Naive thymus-derived CD8-positive, alpha-beta T cell (primary cell): ENCODE data around the gene OTX1. TPM values are rescaled to one million over a fixed set of nuclear protein-coding genes. Genes with fewer than 3 reads are reported as not detected.

Source experiments
- ATAC-seq, 2 donors: fragments of 150-1000 bp; cut with Tn5 transposase in 1 of 2; sonication (Bioruptor Pico), chemical (Tn5 transposase) in 1 of 2; 1 replicate in 1 of 2; 2 replicates in 1 of 2; pipeline ENCODE4 v1.10.0; 2021; ENCODE audit warnings: mild to moderate bottlenecking in 2 of 2, moderate library complexity in 2 of 2
- POLR2A ChIA-PET: fragments of 350-600 bp; sonication (Branson Sonifier 250); formaldehyde crosslinking; loops from one replicate; lab custom pipeline; 2021; ENCODE audit warnings: antibody characterized with exemption; lab: Charles Lee
- DNase-seq, 10 donors: peaks; one replicate each; pipeline versions ENCODE4 v3.0.0 to v3.0.0-alpha.2; 2020 to 2022
- H3K27ac Mint-ChIP-seq, 10 donors: one replicate each; pipeline ENCODE4 v1.8.0; 2020 to 2022; ENCODE audit warnings: mild to moderate bottlenecking in 10 of 10, mixed read lengths in 10 of 10, moderate library complexity in 4 of 10, inconsistent platforms in 1 of 10
- H3K27me3 Mint-ChIP-seq, 5 donors: one replicate each; pipeline ENCODE4 v1.8.0; 2021 to 2022; ENCODE audit warnings: mixed read lengths in 5 of 5
- H3K36me3 Mint-ChIP-seq, 3 donors: one replicate each; pipeline ENCODE4 v1.8.0; 2020 to 2022; ENCODE audit warnings: mixed read lengths in 3 of 3, mild to moderate bottlenecking in 2 of 3, inconsistent platforms in 1 of 3
- H3K4me1 Mint-ChIP-seq, 4 donors: one replicate each; pipeline ENCODE4 v1.8.0; 2021 to 2022; ENCODE audit warnings: mixed read lengths in 4 of 4
- H3K4me3 Mint-ChIP-seq, 10 donors: one replicate each; pipeline ENCODE4 v1.8.0; 2020 to 2022; ENCODE audit warnings: mild to moderate bottlenecking in 10 of 10, mixed read lengths in 10 of 10, moderate library complexity in 6 of 10, inconsistent platforms in 1 of 10
- H3K9me3 Mint-ChIP-seq, 9 donors: one replicate each; pipeline ENCODE4 v1.8.0; 2020 to 2022; ENCODE audit warnings: mixed read lengths in 9 of 9, mild to moderate bottlenecking in 3 of 9, inconsistent platforms in 1 of 9, moderate library complexity in 1 of 9
- polyA plus RNA-seq, 3 donors: library from polyadenylated mRNA; unstranded; fragments of 300-500 nt; fragmentation: Illumina TruSeq; gene quantifications; one replicate each; pipeline ENCODE4 v1.2.3, GENCODE V29; 2021
- total RNA-seq, 8 experiments: library from RNA in 2 of 8; stranded (reverse) in 2 of 8; gene quantifications; one replicate each; pipeline ENCODE4 v1.2.3 and lab custom pipeline; 2021 to 2026

Gene OTX1
- total and polyA plus RNA-seq, 5 experiments from 2014 or later: not detected

- H3K4me1 Mint-ChIP-seq: peaks cover 22 to 64% (median 57%) of the 10 kb centered on the region in 4 donors
Measured at GRCh38 chr2:63048367-63049171, 2.1 kb upstream of the OTX1 start.

DNA sequence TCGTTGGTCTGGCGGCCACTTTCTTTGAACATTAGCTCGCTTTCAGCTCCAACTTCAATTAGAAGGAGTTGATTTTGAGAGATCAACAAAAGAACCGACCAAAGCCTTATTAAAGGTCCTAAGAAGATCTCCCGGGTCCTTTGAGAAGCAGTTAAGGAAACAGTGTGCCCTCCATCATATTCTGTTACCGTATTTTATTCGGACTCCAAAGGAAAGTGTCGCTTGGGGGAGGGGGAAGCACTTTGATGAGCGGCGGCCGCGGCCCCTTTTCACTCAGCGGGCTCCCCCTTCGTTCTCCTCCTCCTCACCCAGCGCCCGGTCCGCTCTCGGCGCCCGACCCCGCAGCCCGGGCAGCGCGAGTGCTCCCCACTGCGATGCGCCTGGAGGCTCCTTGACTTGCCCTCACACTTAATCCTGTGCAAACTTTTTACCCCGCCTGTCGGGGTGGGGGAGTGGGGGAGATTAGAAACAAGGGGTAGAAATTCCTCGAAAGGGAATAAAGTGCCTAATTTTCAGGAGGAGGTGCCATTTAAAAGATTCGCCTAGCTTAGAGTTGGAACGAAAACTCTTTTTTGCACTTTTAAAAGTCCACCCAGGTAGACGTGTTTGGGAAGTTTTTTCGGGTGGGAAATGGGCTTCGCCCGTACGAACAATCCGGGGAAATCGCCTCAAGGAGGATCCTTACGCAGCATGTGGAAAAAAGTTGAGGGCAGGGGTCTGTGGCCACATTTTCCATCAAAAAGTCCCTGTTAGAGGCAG, 1.2 kb upstream of the OTX1 start:
- no peak for ATAC-seq
- Mint-ChIP-seq H3K36me3 (peaks cover 13 to 24% (median 19%) of the 10 kb centered on the region in 3 donors), H3K4me3 (peak overlapping the region; percentile 80 to 94 (median 87)), H3K4me1 (peaks cover 25 to 72% (median 64%) of the 10 kb centered on the region in 4 donors), H3K27me3 (peaks cover 39 to 93% (median 68%) of the 10 kb centered on the region in 5 donors), H3K27ac (peak overlapping the region in 2 of 10 donors; percentile 13 to 60), H3K9me3 (peaks cover 0 to 2% (median 0%) of the 10 kb centered on the region in 9 donors)
- POLR2A ChIA-PET: no interaction called here
- DNase-seq: no peak

More at GRCh38 chr2:63048367-63049171, 2.1 kb upstream of the OTX1 start:
- POLR2A ChIA-PET: no interaction called here
- Mint-ChIP-seq H3K27ac (peak overlapping the region in 1 of 10 donors; percentile 60), H3K36me3 (peaks cover 13 to 31% (median 26%) of the 10 kb centered on the region in 3 donors), H3K27me3 (peaks cover 39 to 93% (median 62%) of the 10 kb centered on the region in 5 donors), H3K4me3 (peak overlapping the region; percentile 22 to 94 (median 82)), H3K9me3 (peaks cover 0 to 1% (median 0%) of the 10 kb centered on the region in 9 donors)
- no peak for DNase-seq
- no peak for ATAC-seq

- peak overlapping the region; percentile 80 to 94 (median 87) for H3K4me3 Mint-ChIP-seq
- peaks cover 0 to 2% (median 0%) of the 10 kb centered on the region in 9 donors for H3K9me3 Mint-ChIP-seq
- ATAC-seq (peak; percentile 25 to 26), DNase-seq (peak in 1 of 10 donors; percentile 7)
- peaks cover 13 to 22% (median 13%) of the 10 kb centered on the region in 3 donors for H3K36me3 Mint-ChIP-seq
- POLR2A ChIA-PET: no interaction called here
- peaks cover 29 to 78% (median 69%) of the 10 kb centered on the region in 4 donors for H3K4me1 Mint-ChIP-seq
- peaks cover 42 to 93% (median 69%) of the 10 kb centered on the region in 5 donors for H3K27me3 Mint-ChIP-seq
- H3K27ac Mint-ChIP-seq: no peak overlapping the region
Measured at GRCh38 chr2:63049970-63050333, 678 bp upstream of the OTX1 start.

GRCh38 chr2:63051042-63051794, 588 bp downstream of the OTX1 start:
- ATAC-seq (no peak), DNase-seq (peak in 1 of 10 donors; percentile 7)
- Mint-ChIP-seq H3K27me3 (peaks cover 38 to 93% (median 71%) of the 10 kb centered on the region in 5 donors), H3K27ac (no peak overlapping the region), H3K36me3 (peaks cover under 1 to 10% (median 1%) of the 10 kb centered on the region in 3 donors), H3K4me1 (peaks cover 36 to 91% (median 75%) of the 10 kb centered on the region in 4 donors), H3K9me3 (peaks cover 0 to 8% (median 0%) of the 10 kb centered on the region in 9 donors), H3K4me3 (peak overlapping the region; percentile 73 to 89 (median 86))
- POLR2A ChIA-PET: no interaction called here

GRCh38 chr2:63051795-63052333, 1.2 kb downstream of the OTX1 start:
- H3K4me3 Mint-ChIP-seq: peak overlapping the region; percentile 39 to 89 (median 74)

DNA sequence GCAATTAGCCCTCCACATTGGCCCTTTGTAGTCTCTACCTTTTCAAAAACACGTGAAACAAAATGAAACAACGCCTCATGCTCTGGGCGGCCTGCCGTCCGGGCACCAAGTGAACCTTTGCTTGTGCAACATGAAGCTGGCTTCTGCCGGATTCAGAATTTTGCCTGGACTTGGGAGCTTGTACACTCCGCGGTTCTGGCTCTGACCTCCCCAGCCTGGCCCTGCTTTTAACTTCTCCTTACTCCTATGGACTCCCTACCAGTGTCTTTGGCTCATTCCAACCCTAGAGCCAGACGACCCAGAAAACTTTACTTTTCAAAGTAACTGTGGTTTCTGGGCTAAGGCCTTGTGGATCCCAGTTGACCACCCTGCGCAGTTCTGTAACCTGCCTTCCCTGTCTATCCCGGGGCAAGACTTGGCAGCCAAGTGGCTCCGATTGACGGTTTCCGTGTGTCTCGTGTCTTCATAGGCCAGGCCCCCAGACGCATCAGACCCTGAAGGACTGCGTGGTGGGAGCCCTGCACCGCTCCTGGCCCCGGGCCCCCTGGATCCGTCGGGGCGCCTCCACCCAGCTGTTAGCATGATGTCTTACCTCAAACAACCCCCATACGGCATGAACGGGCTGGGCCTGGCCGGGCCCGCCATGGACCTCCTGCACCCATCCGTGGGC, 1.9 kb downstream of the OTX1 start:
- H3K9me3 Mint-ChIP-seq: peaks cover 0 to 8% (median 0%) of the 10 kb centered on the region in 9 donors
- H3K4me1 Mint-ChIP-seq: peaks cover 42 to 92% (median 76%) of the 10 kb centered on the region in 4 donors
- H3K36me3 Mint-ChIP-seq: peaks cover 0 to 10% (median 4%) of the 10 kb centered on the region in 3 donors
- H3K27ac Mint-ChIP-seq: peak overlapping the region in 1 of 10 donors; percentile 13
- ATAC-seq (no peak), DNase-seq (no peak)
- peaks cover 41 to 96% (median 78%) of the 10 kb centered on the region in 5 donors for H3K27me3 Mint-ChIP-seq
- POLR2A ChIA-PET: no interaction called here
- peak overlapping the region; percentile 39 to 89 (median 70) for H3K4me3 Mint-ChIP-seq

More at GRCh38 chr2:63051795-63052333, 1.2 kb downstream of the OTX1 start:
- peaks cover 39 to 91% (median 76%) of the 10 kb centered on the region in 4 donors for H3K4me1 Mint-ChIP-seq
- peaks cover 0 to 8% (median 0%) of the 10 kb centered on the region in 9 donors for H3K9me3 Mint-ChIP-seq
- DNase-seq (no peak), ATAC-seq (no peak)
- H3K27me3 Mint-ChIP-seq: peaks cover 39 to 93% (median 71%) of the 10 kb centered on the region in 5 donors
- no peak overlapping the region for H3K27ac Mint-ChIP-seq
- POLR2A ChIA-PET: no interaction called here
- peaks cover 0 to 10% (median 4%) of the 10 kb centered on the region in 3 donors for H3K36me3 Mint-ChIP-seq

GRCh38 chr2:63053081-63053888, 2.7 kb downstream of the OTX1 start:
- Mint-ChIP-seq H3K9me3 (peaks cover 0 to 9% (median 0%) of the 10 kb centered on the region in 9 donors), H3K4me3 (peak overlapping the region in 8 of 10 donors; percentile 28 to 89 (median 77)), H3K4me1 (peaks cover 42 to 92% (median 78%) of the 10 kb centered on the region in 4 donors), H3K27me3 (peaks cover 43 to 96% (median 80%) of the 10 kb centered on the region in 5 donors), H3K27ac (peak overlapping the region in 1 of 10 donors; percentile 59), H3K36me3 (peaks cover 0 to 11% (median 4%) of the 10 kb centered on the region in 3 donors)
- POLR2A ChIA-PET: no interaction called here
- ATAC-seq (no peak), DNase-seq (no peak)

DNA sequence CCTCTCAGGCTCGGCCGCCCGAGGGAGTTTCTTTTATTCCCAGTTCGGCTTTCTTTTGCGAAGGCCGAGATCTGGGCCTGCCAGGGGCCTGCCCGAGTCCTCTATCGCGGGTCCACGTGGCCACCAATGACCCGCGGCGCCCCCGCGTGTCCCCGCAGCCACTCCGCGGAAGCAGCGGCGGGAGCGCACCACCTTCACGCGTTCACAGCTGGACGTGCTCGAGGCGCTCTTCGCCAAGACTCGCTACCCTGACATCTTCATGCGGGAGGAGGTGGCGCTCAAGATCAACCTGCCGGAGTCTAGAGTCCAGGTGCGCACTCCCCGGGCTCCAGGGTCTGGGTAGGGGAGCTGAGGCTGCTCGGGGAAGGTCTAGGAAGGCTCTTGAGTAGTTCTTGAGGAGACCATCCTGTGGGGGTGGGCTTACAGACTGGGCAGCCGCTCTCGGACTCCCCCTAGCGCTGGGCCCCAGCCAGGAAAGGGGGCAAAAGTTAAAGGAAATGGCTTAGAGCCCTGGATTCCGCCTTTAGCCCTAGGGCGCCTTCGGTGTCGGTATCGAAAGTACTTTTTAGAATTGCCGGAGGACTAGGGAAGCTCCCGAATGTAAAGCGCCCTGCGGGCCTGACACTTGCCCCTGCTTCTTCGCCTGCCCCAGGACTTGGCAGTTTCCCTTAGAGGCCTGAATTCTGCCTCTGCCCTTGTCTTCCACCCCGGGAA, 3.4 kb downstream of the OTX1 start:
- Mint-ChIP-seq H3K4me1 (peaks cover 41 to 91% (median 76%) of the 10 kb centered on the region in 4 donors), H3K27ac (no peak overlapping the region), H3K9me3 (peaks cover 0 to 9% (median 0%) of the 10 kb centered on the region in 9 donors), H3K27me3 (peaks cover 44 to 94% (median 79%) of the 10 kb centered on the region in 5 donors), H3K36me3 (peaks cover 0 to 14% (median 4%) of the 10 kb centered on the region in 3 donors), H3K4me3 (peak overlapping the region; percentile 41 to 89 (median 75))
- POLR2A ChIA-PET: interaction anchor here (0.6 kb wide), 1 partner anchor 597 kb away, joined by 6 read pairs; no protein-coding TSS in a partner anchor
- DNase-seq (no peak), ATAC-seq (no peak)

DNA sequence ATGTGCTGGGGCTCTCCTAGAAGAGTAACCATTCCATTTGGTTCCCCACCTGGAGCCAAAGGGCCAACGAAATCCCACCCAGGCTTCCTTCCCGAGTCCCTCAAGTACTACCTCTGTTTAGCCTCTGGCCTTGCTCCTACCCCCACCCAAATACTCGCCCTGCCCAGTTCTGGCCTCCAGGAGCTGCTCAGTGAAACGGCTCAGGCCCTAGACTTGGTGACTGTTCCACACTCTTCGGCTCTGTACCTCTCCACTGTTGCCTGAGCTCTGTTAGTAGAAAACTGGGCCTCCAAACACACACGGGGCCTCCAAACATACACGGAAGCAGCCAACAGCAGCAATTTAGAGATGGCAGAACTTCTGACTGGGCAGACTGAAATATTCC, 4.2 kb downstream of the OTX1 start:
- Mint-ChIP-seq H3K27me3 (peaks cover 38 to 89% (median 72%) of the 10 kb centered on the region in 5 donors), H3K4me1 (peaks cover 36 to 84% (median 70%) of the 10 kb centered on the region in 4 donors), H3K9me3 (peaks cover 0 to 9% (median under 1%) of the 10 kb centered on the region in 9 donors), H3K27ac (no peak overlapping the region), H3K36me3 (peaks cover 0 to 14% (median 5%) of the 10 kb centered on the region in 3 donors), H3K4me3 (peak overlapping the region in 9 of 10 donors; percentile 2 to 89 (median 74))
- DNase-seq: no peak
- POLR2A ChIA-PET: interaction anchor here (0.6 kb wide), 1 partner anchor 598 kb away, joined by 6 read pairs; no protein-coding TSS in a partner anchor
- ATAC-seq: no peak
